ENCODE data around the gene AIPL1.

DNA sequence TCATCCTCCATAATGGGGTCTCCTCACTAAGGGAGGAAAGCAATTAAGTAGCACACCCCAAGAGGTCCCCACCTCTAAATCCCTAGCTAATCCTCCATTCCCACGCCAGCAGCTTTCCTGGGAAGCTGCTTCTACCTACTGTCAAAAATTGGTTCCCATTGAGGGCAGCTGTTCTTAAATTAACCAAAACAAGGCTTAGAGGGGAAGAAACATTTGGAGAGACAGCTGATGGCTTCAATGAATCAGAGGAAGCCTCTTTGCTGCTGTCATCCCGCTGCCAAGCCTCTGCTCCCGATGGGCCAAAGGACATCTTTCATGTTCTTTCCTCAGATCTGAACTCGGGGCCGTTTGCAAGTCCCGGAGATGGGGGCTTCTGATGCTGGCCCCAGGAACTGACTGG is 26.6 kb downstream of the AIPL1 start:
- TF ChIP-seq MXI1 (IDR thresholded peaks at IDR 0.05; ENCODE audit: borderline replicate concordance, low read depth, low read length), result no peak
- TF ChIP-seq, protein P1, sequence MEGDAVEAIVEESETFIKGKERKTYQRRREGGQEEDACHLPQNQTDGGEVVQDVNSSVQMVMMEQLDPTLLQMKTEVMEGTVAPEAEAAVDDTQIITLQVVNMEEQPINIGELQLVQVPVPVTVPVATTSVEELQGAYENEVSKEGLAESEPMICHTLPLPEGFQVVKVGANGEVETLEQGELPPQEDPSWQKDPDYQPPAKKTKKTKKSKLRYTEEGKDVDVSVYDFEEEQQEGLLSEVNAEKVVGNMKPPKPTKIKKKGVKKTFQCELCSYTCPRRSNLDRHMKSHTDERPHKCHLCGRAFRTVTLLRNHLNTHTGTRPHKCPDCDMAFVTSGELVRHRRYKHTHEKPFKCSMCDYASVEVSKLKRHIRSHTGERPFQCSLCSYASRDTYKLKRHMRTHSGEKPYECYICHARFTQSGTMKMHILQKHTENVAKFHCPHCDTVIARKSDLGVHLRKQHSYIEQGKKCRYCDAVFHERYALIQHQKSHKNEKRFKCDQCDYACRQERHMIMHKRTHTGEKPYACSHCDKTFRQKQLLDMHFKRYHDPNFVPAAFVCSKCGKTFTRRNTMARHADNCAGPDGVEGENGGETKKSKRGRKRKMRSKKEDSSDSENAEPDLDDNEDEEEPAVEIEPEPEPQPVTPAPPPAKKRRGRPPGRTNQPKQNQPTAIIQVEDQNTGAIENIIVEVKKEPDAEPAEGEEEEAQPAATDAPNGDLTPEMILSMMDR (conservative IDR thresholded peaks at IDR 0.05; ENCODE audit: low read depth, low read length), result no peak
- no peak for TF ChIP-seq CHD1 (IDR thresholded peaks at IDR 0.05; ENCODE audit: low read depth, low read length)
- TF ChIP-seq, protein P2, sequence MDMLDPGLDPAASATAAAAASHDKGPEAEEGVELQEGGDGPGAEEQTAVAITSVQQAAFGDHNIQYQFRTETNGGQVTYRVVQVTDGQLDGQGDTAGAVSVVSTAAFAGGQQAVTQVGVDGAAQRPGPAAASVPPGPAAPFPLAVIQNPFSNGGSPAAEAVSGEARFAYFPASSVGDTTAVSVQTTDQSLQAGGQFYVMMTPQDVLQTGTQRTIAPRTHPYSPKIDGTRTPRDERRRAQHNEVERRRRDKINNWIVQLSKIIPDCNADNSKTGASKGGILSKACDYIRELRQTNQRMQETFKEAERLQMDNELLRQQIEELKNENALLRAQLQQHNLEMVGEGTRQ (IDR thresholded peaks at IDR 0.05; ENCODE audit: low read depth, low read length), result no peak
- no peak for TF ChIP-seq MAFK (IDR thresholded peaks at IDR 0.05; ENCODE audit: low read depth, low read length)
- TF ChIP-seq MAZ (IDR thresholded peaks at IDR 0.05; ENCODE audit: borderline replicate concordance, low read depth, low read length), result no peak
- TF ChIP-seq RFX5 (IDR thresholded peaks at IDR 0.05; ENCODE audit: low read depth, low read length), result no peak
